IMR-90 (cell line): ENCODE results near the gene TRPC4. TPM values are rescaled to one million over a fixed set of nuclear protein-coding genes. Genes with fewer than 3 reads are reported as not detected.
A peak's percentile ranks its signal among the peaks of the same experiment; 100 is the strongest.

Experiments
- ATAC-seq: fragments of 200-7000 bp; cut with Tn5 transposase; 2 replicates; pipeline ENCODE4 v1.9.1; 2020; ENCODE audit warnings: low read depth, mild to moderate bottlenecking, moderate library complexity
- BruUV-seq: library from RNA; stranded (reverse); fragments of 400-500 nt; replicated peaks from 2 replicates; lab custom pipeline; 2021; lab: Mats Ljungman, UMichigan
- CTCF ChIA-PET: fragments of 300-600 bp; formaldehyde crosslinking; extraction: SDS; loops from one replicate; lab custom pipeline; 2021; ENCODE audit warnings: antibody characterized with exemption; lab: Yijun Ruan, JAX
- POLR2A ChIA-PET: fragments of 300-600 bp; sonication (Branson Sonifier 250); formaldehyde crosslinking; loops from one replicate; lab custom pipeline; 2022; ENCODE audit warnings: antibody characterized with exemption; ENCODE audit not compliant: unreplicated experiment; lab: Charles Lee
- DNase-seq: peaks from one replicate; pipeline ENCODE4 v3.0.0; 2013
- H2AFZ ChIP-seq: replicated peaks from 2 replicates; pipeline ENCODE3; 2013; ENCODE audit warnings: low read length, mild to moderate bottlenecking; ENCODE audit not compliant: poor library complexity
- H2AK5ac ChIP-seq: 2 replicates; pipeline ENCODE4 v1.6.1; 2013; ENCODE audit warnings: low read depth, low read length, inconsistent platforms
- H2AK9ac ChIP-seq: replicated peaks from 2 replicates; pipeline ENCODE3; 2013; ENCODE audit warnings: mild to moderate bottlenecking, low read depth, low read length, moderate library complexity; ENCODE audit not compliant: poor library complexity
- H2BK120ac ChIP-seq: 2 replicates; pipeline ENCODE4 v1.6.1; 2013; ENCODE audit warnings: low read depth, low read length, inconsistent platforms
- H2BK15ac ChIP-seq: 3 replicates; pipeline ENCODE4 v1.6.1; 2013; ENCODE audit warnings: low read depth, low read length, inconsistent platforms
- H2BK20ac ChIP-seq: 2 replicates; pipeline ENCODE4 v1.6.1; 2013; ENCODE audit warnings: low read depth, mild to moderate bottlenecking, inconsistent platforms, low read length, moderate library complexity
- H2BK5ac ChIP-seq: 2 replicates; pipeline ENCODE4 v1.6.1; 2013; ENCODE audit warnings: mild to moderate bottlenecking, low read depth, low read length, inconsistent platforms; ENCODE audit not compliant: poor library complexity, severe bottlenecking
- H3K14ac ChIP-seq: replicated peaks from 2 replicates; pipeline ENCODE4 v1.6.1; 2013; ENCODE audit warnings: low read depth, low read length, inconsistent platforms
- H3K18ac ChIP-seq: 2 replicates; pipeline ENCODE4 v1.6.1; 2013; ENCODE audit warnings: low read depth, low read length, control low read depth
- H3K23ac ChIP-seq: 2 replicates; pipeline ENCODE4 v1.6.1; 2013; ENCODE audit warnings: low read depth, low read length, inconsistent platforms
- H3K27ac ChIP-seq: 2 replicates; pipeline ENCODE4 v1.5.1; 2013; ENCODE audit warnings: mild to moderate bottlenecking, control low read depth, low read length; ENCODE audit not compliant: insufficient read depth
- H3K27me3 ChIP-seq: 2 replicates; pipeline ENCODE4 v1.6.1; 2013; ENCODE audit warnings: low read length; ENCODE audit not compliant: control insufficient read depth, insufficient read depth
- H3K36me3 ChIP-seq: 2 replicates; pipeline ENCODE4 v1.6.1; 2013; ENCODE audit warnings: low read length, mixed read lengths; ENCODE audit not compliant: control insufficient read depth, insufficient read depth
- H3K4ac ChIP-seq: 2 replicates; pipeline ENCODE4 v1.6.1; 2013; ENCODE audit warnings: low read depth, low read length, inconsistent platforms
- H3K4me1 ChIP-seq: 2 replicates; pipeline ENCODE4 v1.6.1; 2013; ENCODE audit warnings: low read length, mixed read lengths; ENCODE audit not compliant: control insufficient read depth, insufficient read depth
- H3K4me2 ChIP-seq: 2 replicates; pipeline ENCODE4 v1.6.1; 2013; ENCODE audit warnings: low read depth, mild to moderate bottlenecking, control low read depth, low read length, moderate library complexity
- H3K4me3 ChIP-seq: 2 replicates; pipeline ENCODE4 v1.5.1; 2013; ENCODE audit warnings: low read depth, mild to moderate bottlenecking, control low read depth, low read length, moderate library complexity; ENCODE audit not compliant: insufficient read depth
- H3K56ac ChIP-seq: 2 replicates; pipeline ENCODE4 v1.6.1; 2013; ENCODE audit warnings: low read length, inconsistent platforms; ENCODE audit not compliant: insufficient read depth; ENCODE audit errors: extremely low read depth
- H3K79me1 ChIP-seq, 2 experiments: 2 replicates each; pipeline ENCODE4 v1.6.1; 2013; ENCODE audit warnings: low read length in 2 of 2, inconsistent platforms in 1 of 2, low read depth in 1 of 2
- H3K9ac ChIP-seq: 2 replicates; pipeline ENCODE4 v1.6.1; 2013; ENCODE audit warnings: low read depth, low read length, control low read depth
- H3K9me1 ChIP-seq: 2 replicates; pipeline ENCODE4 v1.6.1; 2013; ENCODE audit warnings: low read length, inconsistent platforms; ENCODE audit not compliant: insufficient read depth
- H3K9me3 ChIP-seq: 2 replicates; pipeline ENCODE4 v1.6.1; 2013; ENCODE audit warnings: low read length; ENCODE audit not compliant: control insufficient read depth, insufficient read depth
- H4K20me1 ChIP-seq: 2 replicates; pipeline ENCODE4 v1.6.1; 2013; ENCODE audit warnings: low read length, inconsistent platforms; ENCODE audit not compliant: insufficient read depth
- H4K5ac ChIP-seq: 2 replicates; pipeline ENCODE4 v1.6.1; 2013; ENCODE audit warnings: mild to moderate bottlenecking, low read depth, low read length, control low read depth
- H4K8ac ChIP-seq, 2 experiments: 2 replicates each; pipeline ENCODE4 v1.6.1; 2013; ENCODE audit warnings: low read depth in 2 of 2, low read length in 2 of 2, control low read depth in 1 of 2, inconsistent platforms in 1 of 2
- H4K91ac ChIP-seq: 2 replicates; pipeline ENCODE4 v1.6.1; 2013; ENCODE audit warnings: low read depth, low read length, inconsistent platforms; ENCODE audit not compliant: insufficient read depth
- BHLHE40 ChIP-seq: fragments of 150-350 bp; IDR thresholded peaks from 2 replicates; pipeline ENCODE4 v1.6.1; 2016; ENCODE audit warnings: mild to moderate bottlenecking, low read depth, low read length
- CTCF ChIP-seq: conservative IDR thresholded peaks from 2 replicates; pipeline ENCODE4 v1.5.1; 2012; ENCODE audit warnings: mild to moderate bottlenecking, low read depth, low read length, improper control_type of control experiment
- FOS ChIP-seq: fragments of 150-350 bp; IDR thresholded peaks from 2 replicates; pipeline ENCODE4 v1.6.1; 2016; ENCODE audit warnings: low read depth, low read length
- MAZ ChIP-seq: IDR thresholded peaks from 2 replicates; pipeline ENCODE4 v1.6.1; 2012; ENCODE audit warnings: low read depth, mild to moderate bottlenecking, low read length, improper control_type of control experiment, moderate library complexity, borderline replicate concordance
- MXI1 ChIP-seq: IDR thresholded peaks from 2 replicates; pipeline ENCODE4 v1.6.1; 2012; ENCODE audit warnings: low read depth, mild to moderate bottlenecking, low read length, moderate library complexity, borderline replicate concordance
- RAD21 ChIP-seq: IDR thresholded peaks from 2 replicates; pipeline ENCODE4 v1.6.1; 2012; ENCODE audit warnings: low read length, improper control_type of control experiment
- WGBS, 2 experiments: methylation state at CpG; one replicate each; pipeline versions ENCODE4 v1.1.5 to v1.1.7; 2013; ENCODE audit warnings: missing lambda C conversion rate in 2 of 2; ENCODE audit not compliant: insufficient read length in 1 of 2; ENCODE audit errors: extremely low coverage in 2 of 2; 5-methylcytosine and 5-hydroxymethylcytosine counted together
- dilution Hi-C: fragments of 300-500 bp; cut with HindIII; formaldehyde crosslinking; loops from one replicate; pipeline ENCODE4 v1.14.3; 2018; ENCODE audit warnings: low sequenced_read_pairs; ENCODE audit not compliant: unreplicated experiment
- in situ Hi-C: fragments of 300-500 bp; cut with MboI; formaldehyde crosslinking; loops from 3 replicates; pipeline ENCODE4 v1.14.3; 2019; ENCODE audit warnings: low sequenced_read_pairs, inconsistent platforms, mixed read lengths
- intact Hi-C: fragments of 100-400 bp; cut with micrococcal nuclease; formaldehyde crosslinking; loops from 2 replicates; pipeline ENCODE4 v1.10.0; 2022
- polyA plus RNA-seq, 3 experiments: library from polyadenylated mRNA; depleted of rRNA; stranded (reverse); fragments of >200 nt; gene quantifications; 2 replicates each; pipeline ENCODE4 v1.2.3, GENCODE V29; 2012; ENCODE audit warnings: low replicate concordance in 1 of 3
- total RNA-seq: library from RNA; depleted of rRNA; stranded (reverse); fragments of >200 nt; gene quantifications from 2 replicates; pipeline ENCODE4 v1.2.3, GENCODE V29; 2012
- TF ChIP-seq, protein P1 (sequence below): fragments of 150-350 bp; IDR thresholded peaks from 2 replicates; pipeline ENCODE4 v1.6.1; 2016; ENCODE audit warnings: low read depth, mild to moderate bottlenecking, low read length, moderate library complexity, borderline replicate concordance

The TRPC4 gene
- total and polyA plus RNA-seq, 2 of the 4 experiments (the other 2 are of a cell fraction), result 1.9 to 5.2 TPM

DNA sequence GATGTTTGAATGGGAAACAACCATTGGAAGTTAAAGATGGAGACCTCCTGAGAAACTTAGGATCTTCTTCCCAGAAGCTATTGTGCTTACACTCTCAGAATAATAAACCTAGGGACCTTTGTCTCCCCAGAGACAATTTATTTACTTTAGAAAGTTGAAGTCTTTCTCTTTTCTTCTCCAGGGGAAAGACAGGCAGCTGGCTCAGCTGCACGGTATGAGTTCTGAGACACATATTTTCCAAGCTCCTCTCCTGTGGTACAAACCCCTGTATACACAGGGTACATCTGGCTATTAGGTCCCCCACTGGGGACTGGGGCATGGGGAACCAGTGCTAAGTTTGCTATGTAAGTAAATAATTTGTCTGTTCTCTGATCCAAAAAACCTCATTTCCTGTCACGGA, 203.5 kb downstream of the TRPC4 start:
- WGBS, 2 experiments, result no CpG with 5 or more reads among the region's 2 CpGs
- in situ Hi-C loops, result no loop called here
- TF ChIP-seq, protein P1, sequence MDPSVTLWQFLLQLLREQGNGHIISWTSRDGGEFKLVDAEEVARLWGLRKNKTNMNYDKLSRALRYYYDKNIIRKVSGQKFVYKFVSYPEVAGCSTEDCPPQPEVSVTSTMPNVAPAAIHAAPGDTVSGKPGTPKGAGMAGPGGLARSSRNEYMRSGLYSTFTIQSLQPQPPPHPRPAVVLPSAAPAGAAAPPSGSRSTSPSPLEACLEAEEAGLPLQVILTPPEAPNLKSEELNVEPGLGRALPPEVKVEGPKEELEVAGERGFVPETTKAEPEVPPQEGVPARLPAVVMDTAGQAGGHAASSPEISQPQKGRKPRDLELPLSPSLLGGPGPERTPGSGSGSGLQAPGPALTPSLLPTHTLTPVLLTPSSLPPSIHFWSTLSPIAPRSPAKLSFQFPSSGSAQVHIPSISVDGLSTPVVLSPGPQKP, result no peak
- TF ChIP-seq MXI1 (no peak), MAZ (no peak), FOS (no peak), RAD21 (no peak), BHLHE40 (no peak), CTCF (no peak)

More for the DNA sequence above, 203.5 kb downstream of the TRPC4 start:
- no TSS peak for BruUV-seq
- H2AK5ac ChIP-seq, result no peak overlapping the region
- H2AFZ ChIP-seq, result no peak overlapping the region
- H2BK15ac ChIP-seq, result no peak overlapping the region
- H3K27ac ChIP-seq, result no peak overlapping the region
- no peaks in the 10 kb centered on the region for H3K9me3 ChIP-seq
- no peak overlapping the region for H3K9ac ChIP-seq
- no peak overlapping the region for H4K91ac ChIP-seq
- H2BK5ac ChIP-seq, result peak overlapping the region; percentile 36
- H4K8ac ChIP-seq, result peak overlapping the region in 1 of 2 experiments; percentile 20; a peak in 1 of 4 replicates
- POLR2A ChIA-PET, result no interaction called here
- no peak overlapping the region for H3K4me3 ChIP-seq
- no peaks in the 10 kb centered on the region for H3K27me3 ChIP-seq
- H3K36me3 ChIP-seq, result no peaks in the 10 kb centered on the region; the same call in 1 of the 2 replicates
- H3K79me1 ChIP-seq, result no peaks in the 10 kb centered on the region
- DNase-seq, result peak; percentile 23
- intact Hi-C loops (no loop called here), dilution Hi-C loops (no loop called here)
- H4K20me1 ChIP-seq, result no peaks in the 10 kb centered on the region
- ATAC-seq, result peak; percentile 27; the same call in 1 of the 2 replicates
- no peak overlapping the region for H2BK20ac ChIP-seq
- peaks cover 7% of the 10 kb centered on the region; the same call in 1 of the 2 replicates for H3K4me1 ChIP-seq
- peak overlapping the region; percentile 58; the same call in 1 of the 2 replicates for H4K5ac ChIP-seq
- CTCF ChIA-PET, result interaction anchor here (0.5 kb wide), 1 partner anchor 9 kb away, joined by 3 read pairs; no protein-coding TSS in a partner anchor
- no peak overlapping the region for H2BK120ac ChIP-seq
- H3K4me2 ChIP-seq, result no peak overlapping the region; the same call in 1 of the 2 replicates
- no peaks in the 10 kb centered on the region for H3K9me1 ChIP-seq
- no peak overlapping the region for H3K56ac ChIP-seq
- no peak overlapping the region for H3K23ac ChIP-seq
- H3K4ac ChIP-seq, result no peak overlapping the region
- H3K18ac ChIP-seq, result peak overlapping the region; percentile 61; the same call in 1 of the 2 replicates
- H3K14ac ChIP-seq, result no peak overlapping the region
- no peak overlapping the region for H2AK9ac ChIP-seq
